Panc1 (cell line): ENCODE measurements around the gene ADGRL1. TPM values are rescaled to one million over a fixed set of nuclear protein-coding genes. Genes with fewer than 3 reads are reported as not detected.
A peak's percentile ranks its signal among the peaks of the same experiment; 100 is the strongest.
"Not testable (repeated sequence)": the region's sequence is repeated elsewhere in the genome, so short reads cannot be mapped to it uniquely, and the experiment has no call there.

ENCODE experiments used
- ATAC-seq: fragments of 200-7000 bp; cut with Tn5 transposase; 2 replicates; pipeline ENCODE4 v1.9.1; 2020; ENCODE audit warnings: mild to moderate bottlenecking, moderate library complexity
- BruUV-seq: library from RNA; stranded (reverse); fragments of 400-500 nt; replicated peaks from 2 replicates; lab custom pipeline; 2021; lab: Mats Ljungman, UMichigan
- CTCF ChIA-PET: fragments of 300-600 bp; sonication (Branson Sonifier 250); formaldehyde crosslinking; loops from one replicate; lab custom pipeline; 2022; ENCODE audit warnings: antibody characterized with exemption; lab: Charles Lee
- POLR2A ChIA-PET: fragments of 300-600 bp; sonication (Branson Sonifier 250); formaldehyde crosslinking; loops from one replicate; lab custom pipeline; 2022; ENCODE audit warnings: antibody characterized with exemption; lab: Charles Lee
- DNase-seq: peaks from one replicate; pipeline ENCODE4 v3.0.0-alpha.2; 2010; ENCODE audit warnings: low read depth, low spot score
- H3K27ac ChIP-seq: 2 replicates; pipeline ENCODE4 v1.5.1; 2011; ENCODE audit warnings: mild to moderate bottlenecking, low read length, inconsistent platforms
- H3K27me3 ChIP-seq: fragments of 200-500 bp; sonication (Bioruptor generic); 2 replicates; pipeline ENCODE4 v1.6.0; 2014; ENCODE audit warnings: low read length, inconsistent platforms; ENCODE audit not compliant: control insufficient read depth, insufficient read depth
- H3K36me3 ChIP-seq: fragments of 200-500 bp; sonication (Bioruptor generic); 2 replicates; pipeline ENCODE4 v1.5.1; 2014; ENCODE audit warnings: inconsistent platforms, mild to moderate bottlenecking, low read length, moderate library complexity; ENCODE audit not compliant: control insufficient read depth, insufficient read depth
- H3K4me1 ChIP-seq: 2 replicates; pipeline ENCODE4 v1.5.1; 2011; ENCODE audit warnings: inconsistent platforms, mild to moderate bottlenecking, low read length, moderate library complexity; ENCODE audit not compliant: control insufficient read depth, insufficient read depth
- H3K4me3 ChIP-seq, 2 experiments: 2 replicates each; pipeline ENCODE4 v1.5.1; 2011 to 2012; ENCODE audit warnings: low read depth in 2 of 2, low read length in 2 of 2, mild to moderate bottlenecking in 2 of 2, inconsistent platforms in 1 of 2, moderate library complexity in 1 of 2
- H3K9me3 ChIP-seq: fragments of 200-500 bp; sonication (Bioruptor generic); 2 replicates; pipeline ENCODE4 v1.5.1; 2014; ENCODE audit warnings: low read depth, mild to moderate bottlenecking, inconsistent platforms, low read length, moderate library complexity; ENCODE audit not compliant: control insufficient read depth, insufficient read depth
- POLR2AphosphoS5 ChIP-seq: IDR thresholded peaks from 2 replicates; pipeline ENCODE4 v1.6.1; 2012; ENCODE audit warnings: mild to moderate bottlenecking, low read depth, low read length, moderate library complexity
- REST ChIP-seq, 2 experiments: IDR thresholded peaks; 2 replicates each; pipeline ENCODE4 v1.6.1; 2011 to 2012; ENCODE audit warnings: low read depth in 2 of 2, control low read depth in 1 of 2, low read length in 1 of 2, mild to moderate bottlenecking in 1 of 2, moderate library complexity in 1 of 2; ENCODE audit not compliant: insufficient read depth in 1 of 2
- SIN3A ChIP-seq: IDR thresholded peaks from 2 replicates; pipeline ENCODE4 v1.6.1; 2012; ENCODE audit warnings: low read depth, mild to moderate bottlenecking, low read length, moderate library complexity, borderline replicate concordance; ENCODE audit not compliant: insufficient read depth
- TCF7L2 ChIP-seq: IDR thresholded peaks from 2 replicates; pipeline ENCODE4 v1.6.1; 2011; ENCODE audit warnings: mild to moderate bottlenecking, low read depth, low read length, inconsistent platforms
- in situ Hi-C: cut with HindIII; loops from 2 replicates; pipeline ENCODE4 v1.10.0; 2016; ENCODE audit warnings: low sequenced_read_pairs, low pct_unique_long_range_greater_than_20kb
- intact Hi-C: fragments of 100-400 bp; cut with micrococcal nuclease; formaldehyde crosslinking; loops from one replicate; pipeline ENCODE4 v1.10.0; 2022; ENCODE audit not compliant: unreplicated experiment
- total RNA-seq: library from RNA; stranded (reverse); gene quantifications from one replicate; pipeline ENCODE4 v1.2.1, GENCODE V29; 2021; ENCODE audit not compliant: unreplicated experiment
- TF ChIP-seq, protein P1 (sequence below): fragments of 450-650 bp; IDR thresholded peaks from 2 replicates; pipeline ENCODE4 v1.5.1; 2017; ENCODE audit warnings: mild to moderate bottlenecking

Gene ADGRL1
- total RNA-seq, 1 experiment from 2014 or later = 37.7 TPM

GRCh38 chr19:14197882-14198281, 8.1 kb downstream of the ADGRL1 start:
- ATAC-seq (no peak), DNase-seq (no peak)
- no peaks in the 10 kb centered on the region for H3K9me3 ChIP-seq
- ChIA-PET CTCF (interaction anchor here (0.6 to 1.1 kb wide), 2 partner anchors 37 to 92 kb away, joined by 3 to 4 read pairs; no protein-coding TSS in a partner anchor), POLR2A (no interaction called here)
- peaks cover 3% of the 10 kb centered on the region; the same call in 1 of the 2 replicates for H3K4me1 ChIP-seq
- no peak overlapping the region for H3K27ac ChIP-seq
- in situ Hi-C loops = no loop called here
- H3K27me3 ChIP-seq = no peaks in the 10 kb centered on the region
- no peaks in the 10 kb centered on the region for H3K36me3 ChIP-seq
- TF ChIP-seq REST (IDR thresholded peaks at IDR 0.05; ENCODE audit: insufficient read depth in 1 of 2, low read depth in 2 of 2, low read length in 1 of 2) (no peak), POLR2AphosphoS5 (no peak), SIN3A (no peak), TCF7L2 (no peak)
- TF ChIP-seq, protein P1, sequence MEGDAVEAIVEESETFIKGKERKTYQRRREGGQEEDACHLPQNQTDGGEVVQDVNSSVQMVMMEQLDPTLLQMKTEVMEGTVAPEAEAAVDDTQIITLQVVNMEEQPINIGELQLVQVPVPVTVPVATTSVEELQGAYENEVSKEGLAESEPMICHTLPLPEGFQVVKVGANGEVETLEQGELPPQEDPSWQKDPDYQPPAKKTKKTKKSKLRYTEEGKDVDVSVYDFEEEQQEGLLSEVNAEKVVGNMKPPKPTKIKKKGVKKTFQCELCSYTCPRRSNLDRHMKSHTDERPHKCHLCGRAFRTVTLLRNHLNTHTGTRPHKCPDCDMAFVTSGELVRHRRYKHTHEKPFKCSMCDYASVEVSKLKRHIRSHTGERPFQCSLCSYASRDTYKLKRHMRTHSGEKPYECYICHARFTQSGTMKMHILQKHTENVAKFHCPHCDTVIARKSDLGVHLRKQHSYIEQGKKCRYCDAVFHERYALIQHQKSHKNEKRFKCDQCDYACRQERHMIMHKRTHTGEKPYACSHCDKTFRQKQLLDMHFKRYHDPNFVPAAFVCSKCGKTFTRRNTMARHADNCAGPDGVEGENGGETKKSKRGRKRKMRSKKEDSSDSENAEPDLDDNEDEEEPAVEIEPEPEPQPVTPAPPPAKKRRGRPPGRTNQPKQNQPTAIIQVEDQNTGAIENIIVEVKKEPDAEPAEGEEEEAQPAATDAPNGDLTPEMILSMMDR = no peak
- BruUV-seq = no TSS peak
- H3K4me3 ChIP-seq = no peak overlapping the region
- intact Hi-C loops = loop anchor here (10.0 kb wide), 1 partner anchor 147 kb away; no protein-coding TSS in a partner anchor

- POLR2A ChIA-PET, H3K36me3 ChIP-seq, H3K27ac ChIP-seq, ATAC-seq, H3K9me3 ChIP-seq, DNase-seq, CTCF ChIA-PET, H3K4me1 ChIP-seq, in situ Hi-C loops, BruUV-seq, H3K27me3 ChIP-seq, H3K4me3 ChIP-seq: not testable (repeated sequence)
- intact Hi-C loops = loop anchor here (10.0 kb wide), 1 partner anchor 148 kb away; no protein-coding TSS in a partner anchor
Observed at GRCh38 chr19:14197288-14197687, 8.7 kb downstream of the ADGRL1 start.

DNA sequence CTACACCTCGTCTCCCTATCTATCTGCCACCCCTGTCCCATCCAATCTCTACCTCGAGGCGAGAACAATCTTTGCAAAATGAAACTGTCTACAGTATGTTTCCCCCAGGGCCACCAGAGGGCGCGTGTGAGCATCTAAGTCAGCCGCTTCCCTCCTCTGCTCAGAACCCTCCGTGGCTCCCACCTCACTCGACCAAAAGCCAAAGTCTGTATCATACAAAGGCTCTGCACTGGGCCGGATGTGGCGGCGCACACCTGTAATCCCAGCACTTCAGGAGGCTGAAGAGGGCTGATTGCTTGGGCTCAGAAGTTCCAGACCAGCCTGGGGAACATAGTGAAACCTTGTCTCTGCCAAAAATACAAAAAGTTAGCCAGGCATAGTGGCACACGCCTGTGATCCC, 9.9 kb downstream of the ADGRL1 start:
- H3K27ac ChIP-seq, in situ Hi-C loops, H3K27me3 ChIP-seq, H3K4me3 ChIP-seq, H3K36me3 ChIP-seq, H3K4me1 ChIP-seq, POLR2A ChIA-PET, BruUV-seq, CTCF ChIA-PET, H3K9me3 ChIP-seq: not testable (repeated sequence)
- DNase-seq (peak; percentile 13), ATAC-seq (peak; percentile 84)
- intact Hi-C loops = loop anchor here (10.0 kb wide), 1 partner anchor 149 kb away; no protein-coding TSS in a partner anchor
- TF ChIP-seq, protein P1 = peak; percentile 79

DNA sequence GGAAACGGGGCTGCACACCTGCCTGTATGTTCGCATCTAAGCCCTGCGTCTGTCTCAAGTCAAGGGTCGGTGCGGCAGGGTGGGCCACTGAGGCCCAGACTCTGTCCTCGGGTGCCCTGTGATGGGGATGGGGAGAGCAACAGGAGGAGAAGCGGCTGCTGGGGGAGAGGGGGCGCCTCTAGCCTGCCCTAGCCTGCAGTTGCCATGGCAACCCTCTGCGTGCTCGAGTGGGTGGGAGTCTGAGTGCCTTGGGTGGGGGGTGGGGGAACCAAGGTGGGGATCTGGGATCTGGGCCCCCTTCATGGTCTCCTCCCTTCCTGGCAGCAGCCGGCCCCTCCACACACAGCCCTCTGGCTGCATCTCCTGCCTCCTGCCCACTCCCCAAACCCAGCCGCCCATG, 10.8 kb downstream of the ADGRL1 start:
- H3K36me3 ChIP-seq, H3K27me3 ChIP-seq, DNase-seq, H3K4me1 ChIP-seq, ATAC-seq, H3K4me3 ChIP-seq, in situ Hi-C loops, CTCF ChIA-PET, H3K27ac ChIP-seq, H3K9me3 ChIP-seq, BruUV-seq: not testable (repeated sequence)
- intact Hi-C loops = loop anchor here (10.0 kb wide), 1 partner anchor 150 kb away; no protein-coding TSS in a partner anchor
- POLR2A ChIA-PET = interaction anchor here (0.7 kb wide), 1 partner anchor 151 kb away, joined by 8 read pairs; no protein-coding TSS in a partner anchor
